GM19468 (cell line): ENCODE measurements around the gene TKT.

ENCODE experiments used
- ATAC-seq: cut with Tn5 transposase; IDR thresholded peaks from one replicate; pipeline ENCODE4 v1.9.1; 2021; ENCODE audit warnings: mild to moderate bottlenecking, moderate library complexity, moderate number of reproducible peaks; ENCODE audit not compliant: unreplicated experiment; ENCODE audit errors: extremely low read depth

TKT gene

GRCh38 chr3:53242155-53242554 is 13.7 kb downstream of the TKT start:
- ATAC-seq = no peak

GRCh38 chr3:53240989-53241972 is 14.5 kb downstream of the TKT start:
- ATAC-seq = no peak

- no peak for ATAC-seq
These were observed 16.0 kb downstream of the TKT start for GRCh38 chr3:53239800-53240199.

GRCh38 chr3:53238886-53239285 is 16.9 kb downstream of the TKT start:
- no peak for ATAC-seq

GRCh38 chr3:53238051-53238850 is 17.6 kb downstream of the TKT start:
- no peak for ATAC-seq

- no peak for ATAC-seq
These were observed 19.5 kb downstream of the TKT start for GRCh38 chr3:53236112-53236841.

GRCh38 chr3:53235545-53235944 is 20.3 kb downstream of the TKT start:
- no peak for ATAC-seq

GRCh38 chr3:53234841-53235232 is 21.0 kb downstream of the TKT start:
- ATAC-seq = no peak

GRCh38 chr3:53234130-53234840 is 21.5 kb downstream of the TKT start:
- no peak for ATAC-seq

GRCh38 chr3:53232641-53233377 is 23.0 kb downstream of the TKT start:
- ATAC-seq = no peak

GRCh38 chr3:53231532-53232511 is 24.0 kb downstream of the TKT start:
- no peak for ATAC-seq

GRCh38 chr3:53230789-53231188 is 25.0 kb downstream of the TKT start:
- ATAC-seq = no peak

GRCh38 chr3:53230041-53230621 is 25.7 kb downstream of the TKT start:
- no peak for ATAC-seq

- ATAC-seq = no peak
These were observed 26.2 kb downstream of the TKT start for GRCh38 chr3:53229606-53230005.

- no peak for ATAC-seq
These were observed 26.7 kb downstream of the TKT start for GRCh38 chr3:53229171-53229570.

GRCh38 chr3:53227993-53228885 is 27.6 kb downstream of the TKT start:
- no peak for ATAC-seq
